ENCODE measurements around the gene COL15A1.

Gene COL15A1

DNA sequence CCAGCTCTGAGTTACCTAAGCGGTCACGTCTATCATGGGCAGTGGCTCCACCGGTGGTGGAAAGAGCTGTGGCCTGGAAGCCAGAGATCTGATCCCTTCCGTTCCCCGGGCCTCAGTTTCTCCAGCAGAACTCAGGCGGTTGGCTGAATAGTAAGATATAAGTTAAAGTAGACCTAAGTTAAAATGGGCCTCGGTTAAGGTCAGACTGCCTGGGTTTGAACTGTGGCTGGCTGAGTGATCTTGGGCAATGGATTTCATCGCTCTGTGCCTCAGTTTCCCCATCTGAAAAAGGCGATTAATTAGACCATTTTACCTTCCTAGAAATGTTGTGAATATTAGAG, 997 bp downstream of the COL15A1 start:
- DNase-seq (ENCODE audit: low read depth, low spot score): no peak

DNA sequence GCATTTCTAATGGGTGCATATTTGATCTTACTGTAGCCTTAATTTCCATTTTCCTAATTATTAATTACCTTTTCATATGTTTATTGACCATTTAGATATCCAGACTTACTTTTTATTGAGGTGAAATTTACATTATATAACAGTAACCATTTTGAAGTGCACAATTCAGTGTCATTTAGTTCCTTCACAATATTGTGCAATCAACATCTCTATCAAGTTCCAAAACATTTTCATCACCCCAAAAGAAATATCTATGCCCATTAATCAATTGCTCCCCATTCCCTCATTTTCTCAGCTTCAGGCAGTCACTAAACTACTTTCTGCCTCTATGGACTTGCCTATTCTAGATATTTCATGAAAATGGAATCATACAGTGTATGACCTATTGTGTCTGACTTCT, 5.9 kb downstream of the COL15A1 start:
- DNase-seq (ENCODE audit: low read depth, low spot score): no peak

DNA sequence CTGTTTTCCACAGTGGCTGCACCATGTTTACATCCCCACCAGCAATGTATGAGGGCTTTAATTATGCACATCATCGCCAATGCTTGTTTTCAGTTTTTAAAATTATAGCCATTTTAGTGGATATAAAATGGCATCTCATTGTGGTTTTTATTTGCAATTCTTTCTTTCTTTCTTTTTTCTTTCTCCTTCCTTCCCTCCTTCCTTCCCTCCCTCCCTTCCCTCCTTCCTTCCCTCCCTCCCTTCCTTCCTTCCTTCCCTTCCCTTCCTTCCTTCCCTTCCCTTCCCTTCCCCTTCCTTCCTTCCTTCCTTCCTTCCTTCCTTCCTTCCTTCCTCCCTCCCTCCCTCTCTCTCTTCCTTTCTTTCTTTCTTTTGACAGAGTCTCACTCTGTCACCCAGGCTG, 6.6 kb downstream of the COL15A1 start:
- DNase-seq (ENCODE audit: low read depth, low spot score): no peak

DNA sequence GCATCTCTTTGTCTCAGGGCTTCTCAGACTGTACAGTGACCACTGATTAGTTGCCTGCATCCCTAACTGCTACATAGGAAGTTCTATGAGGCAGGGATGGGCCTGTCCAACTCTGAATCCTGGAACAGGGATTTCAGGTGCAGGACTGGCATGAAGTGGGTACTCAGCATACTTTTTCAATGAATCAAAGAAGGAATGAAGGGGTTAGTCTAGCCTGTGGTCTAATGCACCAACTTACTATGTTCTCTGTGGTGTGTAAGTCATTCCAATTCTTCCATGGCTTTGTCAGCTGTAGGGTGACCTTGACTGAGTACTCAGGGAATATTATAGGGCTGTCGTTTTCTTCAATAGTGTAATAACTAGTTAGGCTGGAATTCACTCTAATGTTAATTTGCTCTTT, 8.3 kb downstream of the COL15A1 start:
- DNase-seq (ENCODE audit: low read depth, low spot score): no peak

DNA sequence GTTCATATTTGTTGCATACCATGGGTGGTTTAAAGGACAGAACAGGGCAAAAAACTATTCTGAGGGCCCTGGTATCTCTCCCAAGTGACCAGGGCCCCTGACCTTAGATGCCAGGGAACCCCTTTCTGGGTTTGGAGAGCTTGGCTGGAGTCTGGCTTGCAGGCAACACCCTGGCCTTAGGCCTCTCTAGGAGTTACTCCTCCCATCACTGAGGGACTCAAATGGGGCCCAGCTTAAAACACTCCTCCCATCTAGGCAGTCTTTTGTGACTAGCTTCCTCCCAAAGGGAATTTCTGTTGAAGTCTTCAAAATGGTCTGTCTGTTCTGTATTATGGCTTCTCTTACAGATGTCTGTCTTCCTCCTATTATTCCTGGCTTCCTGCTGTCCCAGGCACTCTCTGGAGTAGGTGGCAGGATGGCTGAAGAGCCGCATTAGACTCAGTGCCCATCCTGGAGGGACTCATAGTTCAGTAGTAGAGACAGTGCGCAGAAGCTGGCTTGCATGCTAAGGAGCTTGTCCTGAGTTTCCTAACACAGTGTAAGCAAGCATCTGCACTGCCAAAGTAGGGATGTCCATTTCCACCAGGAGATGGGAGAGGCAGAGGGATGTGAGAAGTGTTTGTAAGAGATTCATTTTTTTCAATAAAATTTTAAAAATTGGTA, 10.0 kb downstream of the COL15A1 start:
- no peak for DNase-seq (ENCODE audit: low read depth, low spot score)

DNA sequence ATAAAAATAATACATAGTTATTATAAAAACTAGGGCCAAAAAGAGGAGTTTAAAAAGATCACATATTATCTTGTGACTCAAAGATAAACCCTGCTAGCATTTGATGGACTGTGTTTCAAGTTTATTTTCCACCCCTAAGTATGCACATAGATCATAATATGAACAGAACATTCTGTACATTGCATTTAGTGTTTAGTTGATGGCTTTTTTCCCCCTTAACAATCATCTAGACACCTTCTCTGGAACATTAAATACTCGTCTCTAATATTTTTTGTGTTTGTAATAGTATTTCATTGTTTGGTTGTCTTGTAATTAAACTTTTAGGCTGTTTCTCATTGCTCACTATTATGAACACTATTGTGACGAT, 10.5 kb downstream of the COL15A1 start:
- DNase-seq (ENCODE audit: low read depth, low spot score): no peak

DNA sequence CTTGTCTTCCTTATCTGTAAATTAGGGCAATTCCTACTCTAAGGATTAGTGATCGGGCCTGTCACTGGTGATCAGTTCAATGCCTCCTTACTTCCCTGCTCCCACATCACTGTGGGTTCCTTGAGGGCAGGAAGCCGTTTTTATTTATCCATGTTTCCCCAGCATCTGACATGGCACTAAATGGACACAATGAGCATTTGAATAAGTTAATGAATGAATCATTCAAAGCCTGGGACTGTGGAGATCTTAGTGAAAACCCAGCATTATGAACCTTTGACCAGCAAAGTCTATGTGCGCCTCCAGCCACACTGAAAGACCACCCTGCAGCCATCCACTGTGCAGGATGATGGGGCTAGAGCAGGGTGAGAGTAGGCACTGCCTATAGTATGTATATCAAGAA, 11.6 kb downstream of the COL15A1 start:
- DNase-seq (ENCODE audit: low read depth, low spot score): no peak

DNA sequence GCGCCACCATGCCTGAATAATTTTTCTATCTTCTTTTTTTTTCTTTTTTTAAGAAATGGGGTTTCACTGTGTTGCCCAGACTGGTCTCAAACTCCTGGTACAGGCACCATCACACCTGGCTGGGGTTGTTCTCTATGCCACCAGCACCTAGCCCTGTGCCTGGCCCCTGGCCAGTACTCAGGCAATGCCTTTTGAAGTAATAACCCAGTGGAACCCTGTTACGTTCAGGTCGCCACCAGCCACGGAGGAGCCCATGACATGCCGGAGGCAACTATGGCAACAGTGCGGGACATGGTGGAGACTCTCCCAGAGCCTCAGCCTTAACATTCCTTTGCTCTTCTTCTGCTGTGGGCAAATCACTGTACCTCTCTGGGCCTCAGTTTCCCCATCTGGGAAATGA, 14.1 kb downstream of the COL15A1 start:
- DNase-seq (ENCODE audit: low read depth, low spot score): no peak

DNA sequence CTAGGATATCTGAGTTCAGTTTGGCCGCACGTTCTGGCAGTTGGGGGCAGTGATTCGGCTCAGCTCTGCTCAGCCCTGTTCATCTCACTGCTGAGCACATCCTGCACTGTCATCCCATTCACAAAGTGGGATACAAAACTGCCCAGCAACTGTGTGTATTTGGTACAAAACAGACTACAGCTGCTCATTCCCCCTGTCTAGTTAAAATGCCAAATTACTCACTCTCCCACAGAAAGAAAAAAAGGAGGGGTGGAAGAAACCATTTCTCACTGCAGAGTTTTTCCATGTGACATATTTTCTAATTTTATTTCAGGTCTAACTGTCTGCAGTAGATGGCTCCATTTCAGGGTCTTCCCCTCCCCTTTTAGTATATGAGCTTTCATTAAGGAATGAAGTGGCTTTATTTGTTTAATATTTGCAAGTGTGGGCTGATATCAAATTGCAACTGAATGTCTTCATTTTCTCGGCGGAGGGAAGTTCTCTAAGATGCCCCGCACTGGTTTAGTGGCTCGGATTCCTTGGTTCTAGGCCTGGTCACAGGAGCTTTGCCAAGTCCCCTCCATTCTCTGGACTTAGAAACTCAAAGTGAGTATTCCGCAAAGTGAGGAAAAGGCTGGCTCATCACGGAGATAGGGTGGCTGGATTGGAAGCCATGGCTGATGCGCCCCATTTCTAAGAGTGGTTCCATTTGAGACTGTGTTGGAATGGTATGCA, 14.7 kb downstream of the COL15A1 start:
- no peak for DNase-seq (ENCODE audit: low read depth, low spot score)

DNA sequence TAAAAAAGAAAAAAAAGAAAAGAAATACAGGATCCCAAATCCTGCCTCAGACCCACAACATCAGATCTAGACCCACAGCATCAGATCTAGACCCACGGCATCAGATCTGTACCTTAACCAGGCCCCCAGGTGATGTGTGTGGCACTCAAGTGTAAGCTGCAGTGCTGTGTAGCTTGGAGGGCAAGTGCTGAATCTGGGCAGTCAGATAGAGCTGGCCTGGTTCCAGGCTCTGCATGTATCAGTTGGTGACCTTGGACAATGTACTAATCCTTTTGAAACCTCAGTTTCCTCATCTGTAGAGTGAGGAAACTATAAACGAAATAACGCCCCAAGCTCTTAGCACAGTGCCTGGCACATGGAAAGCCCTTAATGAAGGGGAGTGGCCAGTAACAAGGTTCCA, 16.7 kb downstream of the COL15A1 start:
- DNase-seq (ENCODE audit: low read depth, low spot score): no peak

DNA sequence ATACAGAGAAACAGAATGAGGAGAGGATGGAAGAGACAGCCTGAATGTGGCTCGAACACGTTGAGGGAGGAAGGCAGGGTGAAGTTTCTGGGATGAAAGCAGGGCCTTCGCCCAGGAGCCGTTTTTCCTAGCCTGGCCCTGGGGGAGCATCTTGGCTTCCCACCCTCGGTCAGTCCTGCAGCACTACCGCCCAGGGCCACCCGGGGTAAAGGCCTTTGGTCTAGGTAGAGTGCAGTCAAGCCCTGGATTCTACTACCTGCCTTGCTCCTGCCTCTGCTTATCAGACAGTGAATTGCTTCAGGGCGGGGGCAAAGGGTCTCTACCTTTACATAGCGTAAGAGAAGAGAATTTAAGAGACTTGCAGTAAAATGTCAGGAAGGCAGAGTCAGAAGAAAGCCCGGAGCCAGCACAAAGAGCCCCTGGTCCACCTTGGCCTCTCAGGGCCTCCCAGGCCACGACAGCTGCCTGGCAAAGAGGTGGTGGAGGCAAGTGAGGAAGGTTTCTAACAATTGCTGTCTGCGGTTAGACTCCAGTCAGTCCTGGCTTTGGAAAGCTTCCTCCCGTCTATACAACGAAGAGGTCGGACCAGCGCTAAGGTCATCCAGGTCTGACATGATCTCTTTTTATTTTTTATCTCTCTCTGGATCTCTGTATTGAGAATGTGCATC, 17.9 kb downstream of the COL15A1 start:
- DNase-seq (ENCODE audit: low read depth, low spot score): no peak

DNA sequence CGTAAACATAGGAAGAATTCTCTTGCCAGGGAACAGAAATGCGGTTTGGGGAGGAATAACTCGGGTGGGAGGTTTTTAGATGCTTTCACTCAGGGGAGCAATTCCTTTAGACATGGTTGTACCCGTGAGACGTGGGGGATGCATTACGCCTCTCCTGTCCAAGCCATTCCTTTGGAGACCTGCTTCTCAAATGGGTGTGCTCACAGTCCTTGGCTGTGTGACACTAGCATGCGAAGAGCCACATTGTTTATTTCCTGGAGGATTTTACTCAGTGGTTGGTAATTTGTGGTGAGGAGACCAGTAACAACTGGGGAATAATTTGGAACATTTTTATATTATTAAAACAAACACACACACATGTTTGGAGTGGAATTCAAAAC, 18.5 kb downstream of the COL15A1 start:
- DNase-seq (ENCODE audit: low read depth, low spot score): no peak

DNA sequence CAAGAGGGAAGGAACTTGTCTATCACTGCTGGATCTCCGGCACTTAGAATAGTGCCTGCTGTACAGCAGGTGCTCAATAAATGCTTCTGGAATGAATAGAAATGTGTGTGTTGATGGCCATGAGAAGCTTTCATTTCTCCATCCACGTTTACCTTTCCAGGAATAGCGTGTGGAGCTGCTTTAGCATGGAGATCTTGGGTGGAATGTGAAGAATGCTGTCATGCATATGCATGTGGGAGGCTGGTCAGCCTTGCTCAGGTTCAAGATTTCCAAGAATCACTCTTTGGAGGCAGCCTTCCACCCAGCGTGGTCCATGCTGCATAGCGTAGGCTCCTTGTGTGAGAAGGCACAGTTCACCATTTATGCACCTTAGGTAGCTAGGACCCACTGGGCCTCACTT, 19.2 kb downstream of the COL15A1 start:
- no peak for DNase-seq (ENCODE audit: low read depth, low spot score)

DNA sequence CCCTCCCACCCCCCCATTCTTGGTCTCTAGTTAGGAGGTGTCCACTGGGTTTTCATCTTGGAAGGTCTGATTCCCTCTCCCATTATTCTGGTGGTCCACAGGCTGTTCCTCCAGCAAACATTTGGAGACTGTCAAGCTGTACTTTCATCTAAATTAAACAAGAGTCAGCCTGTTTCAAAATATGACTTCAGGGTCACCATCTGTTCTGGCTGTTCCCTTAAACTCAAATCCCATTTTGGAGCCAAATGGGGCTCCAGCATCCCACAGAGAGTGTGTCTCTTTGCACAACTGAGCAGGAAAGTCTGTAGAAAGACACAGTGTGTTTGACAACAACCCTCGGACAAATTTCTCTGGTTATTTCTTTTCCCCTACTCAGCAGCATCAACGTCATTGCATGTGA, 20.5 kb downstream of the COL15A1 start:
- no peak for DNase-seq (ENCODE audit: low read depth, low spot score)

DNA sequence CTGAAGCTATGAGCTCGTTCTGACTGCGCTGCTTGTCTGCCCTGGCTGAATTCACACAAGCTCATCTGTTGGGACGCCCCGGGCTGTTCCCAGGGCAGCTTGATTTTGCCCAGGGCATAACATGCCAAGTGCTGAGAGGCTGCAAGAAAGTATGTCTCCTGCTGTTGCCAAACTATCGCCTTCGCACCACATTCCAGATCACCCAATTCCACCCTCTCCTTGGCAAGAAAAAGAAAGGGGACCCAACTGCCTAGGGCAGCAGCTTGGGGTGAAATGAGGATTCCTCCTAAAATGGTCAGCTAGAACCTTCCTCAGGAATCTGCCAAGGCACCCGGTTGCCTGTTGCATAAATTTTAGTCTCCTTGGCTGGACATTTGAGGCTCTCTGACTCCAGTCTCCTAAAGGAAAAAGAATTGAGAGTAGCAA, 21.2 kb downstream of the COL15A1 start:
- no peak for DNase-seq (ENCODE audit: low read depth, low spot score)

DNA sequence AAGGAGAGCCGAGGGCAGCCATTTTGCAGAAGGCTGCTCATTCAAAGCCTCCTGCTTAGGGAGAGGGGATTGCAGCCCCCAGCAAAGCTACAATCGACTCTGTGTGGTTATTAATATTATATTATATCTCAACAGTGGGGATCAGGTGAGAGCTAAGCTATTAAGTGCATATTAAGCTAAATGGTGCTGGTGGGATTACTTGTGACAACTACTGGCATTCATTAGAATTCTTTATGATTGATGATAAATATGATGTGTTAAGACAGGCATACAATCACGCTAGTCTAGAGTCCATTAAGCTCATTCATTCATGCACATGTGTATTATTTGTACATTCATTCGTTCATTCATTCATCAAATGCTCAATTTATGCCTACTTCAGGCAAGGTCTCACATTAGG, 23.0 kb downstream of the COL15A1 start:
- no peak for DNase-seq (ENCODE audit: low read depth, low spot score)

DNA sequence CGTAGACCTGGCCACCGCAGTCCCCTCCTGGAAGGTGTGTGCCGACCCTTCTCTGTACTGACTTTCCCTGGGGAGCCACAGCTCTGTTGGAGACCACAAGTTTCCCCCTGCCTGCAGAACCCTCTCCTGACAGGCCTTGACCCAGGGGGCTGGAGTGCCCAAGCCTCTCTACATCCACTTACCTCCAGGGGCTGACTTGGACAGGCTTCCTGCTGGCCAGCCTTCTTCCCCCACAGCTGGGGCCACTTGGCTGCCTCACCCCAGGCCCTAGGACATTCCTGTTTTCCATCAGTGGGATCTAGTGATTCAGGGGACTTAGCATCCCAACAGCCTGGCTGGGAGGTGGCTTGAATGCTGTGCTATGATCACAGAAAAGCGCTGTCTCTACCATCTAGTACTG, 23.6 kb downstream of the COL15A1 start:
- DNase-seq (ENCODE audit: low read depth, low spot score): no peak

DNA sequence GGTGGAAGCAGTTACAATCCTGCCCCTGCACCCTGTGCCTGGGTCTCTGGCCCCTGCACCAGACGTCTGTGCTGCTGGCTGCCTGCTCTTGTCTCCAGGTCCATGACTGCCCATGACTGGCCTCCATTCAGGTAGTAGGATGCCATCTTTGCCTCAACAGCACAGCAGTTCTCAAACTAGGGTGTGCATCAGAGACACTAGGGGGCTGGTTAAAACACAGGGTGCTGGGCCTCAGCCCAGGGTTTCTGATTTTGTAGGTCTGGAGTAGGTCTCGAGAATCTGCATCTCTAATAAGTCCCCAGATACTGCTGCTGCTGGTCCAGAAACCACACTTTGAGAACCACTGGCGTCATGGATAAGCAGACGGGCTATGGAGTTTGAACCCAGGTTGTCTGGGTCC, 24.0 kb downstream of the COL15A1 start:
- DNase-seq (ENCODE audit: low read depth, low spot score): no peak

DNA sequence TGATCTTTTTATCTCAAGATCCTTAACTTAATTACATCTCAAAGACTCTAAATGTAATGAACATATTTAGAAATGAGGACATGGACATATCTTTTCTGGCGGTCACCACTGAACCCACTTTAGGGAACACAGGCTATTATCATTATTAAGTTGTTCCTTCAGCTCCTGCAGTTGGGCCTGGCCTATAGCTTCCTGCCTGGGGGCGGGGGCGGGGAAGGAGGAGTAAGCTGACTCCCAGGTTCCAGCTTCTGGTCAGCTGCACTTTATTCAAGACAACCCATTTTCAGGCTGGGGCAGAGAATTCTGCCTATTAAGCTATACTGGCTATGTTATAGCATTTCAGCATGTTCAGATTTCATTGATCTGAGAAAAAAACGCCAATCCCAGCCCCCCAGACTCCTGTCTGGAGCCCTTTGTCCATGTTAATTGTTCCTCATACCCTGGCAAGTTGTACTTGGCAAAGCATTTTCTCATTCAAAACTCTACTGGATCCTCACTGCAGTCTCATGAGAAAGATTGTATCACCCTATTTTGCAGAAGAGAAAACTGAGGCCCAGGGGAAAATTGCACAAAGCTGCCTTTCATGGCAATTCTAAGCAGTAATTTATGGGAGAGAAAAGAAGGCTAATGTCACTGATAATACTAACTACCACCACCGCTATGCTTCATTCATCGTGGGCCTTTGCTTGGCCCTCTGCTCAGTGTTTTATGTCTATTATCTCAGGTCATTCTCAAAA, 25.1 kb downstream of the COL15A1 start:
- no peak for DNase-seq (ENCODE audit: low read depth, low spot score)

DNA sequence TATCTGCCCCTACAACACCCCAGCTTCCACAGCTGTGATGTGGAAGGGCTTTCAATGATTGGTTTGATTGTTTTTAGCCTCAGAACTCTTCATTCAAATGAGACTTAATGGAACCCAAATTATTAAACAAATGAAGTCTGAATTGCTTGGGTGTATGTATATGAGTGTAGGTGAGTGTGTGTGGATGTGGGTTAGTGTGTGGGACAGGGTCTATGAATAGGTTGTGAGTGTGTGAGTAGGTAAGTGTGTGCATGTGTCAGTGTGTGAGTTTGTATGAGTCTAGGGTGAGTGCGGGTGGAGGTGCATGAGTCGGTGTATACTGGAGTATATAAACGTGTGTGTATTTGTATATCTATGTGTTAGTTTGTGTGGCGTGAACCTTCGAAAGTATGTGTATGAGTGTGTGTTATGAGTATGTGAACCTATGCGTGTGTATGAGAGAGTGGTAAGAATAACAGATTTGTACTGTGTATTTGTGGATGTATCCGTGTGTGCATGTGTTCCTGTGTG, 26.9 kb downstream of the COL15A1 start:
- no peak for DNase-seq (ENCODE audit: low read depth, low spot score)

DNA sequence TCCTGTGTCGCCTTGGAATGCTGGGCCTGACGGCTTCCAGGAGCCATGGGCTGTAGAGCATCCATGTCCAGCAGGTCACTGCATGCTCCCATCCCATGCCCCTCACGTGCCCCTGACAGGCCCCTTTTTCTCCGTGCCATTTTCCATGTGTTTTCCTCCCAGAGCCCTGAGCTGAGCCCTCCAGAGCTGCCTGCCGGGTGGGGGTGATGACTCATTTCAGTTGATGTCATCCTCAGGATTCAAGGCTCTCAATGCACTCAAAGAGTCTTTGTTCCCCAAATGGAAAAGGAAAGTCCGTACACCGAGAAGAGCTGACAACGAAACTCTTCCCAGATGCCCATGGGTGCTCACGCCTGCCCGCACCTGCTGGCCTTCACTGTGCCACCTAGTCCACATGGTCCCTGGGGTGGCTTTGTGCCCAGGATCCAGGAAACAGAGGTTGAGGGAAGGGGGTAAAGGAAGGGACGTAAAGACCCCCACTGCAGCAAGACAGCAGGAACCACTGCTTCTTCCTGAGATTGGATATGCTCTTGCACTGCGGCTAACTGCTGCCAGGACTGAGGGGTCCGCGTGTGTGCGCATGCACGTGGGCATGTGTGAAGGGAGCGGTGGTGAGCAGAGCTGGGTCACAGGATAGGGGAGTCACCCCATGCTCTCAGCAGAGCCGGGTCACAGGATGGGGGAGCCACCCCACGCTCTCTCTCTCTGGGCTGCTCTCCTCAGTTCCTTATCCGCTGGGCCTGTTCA, 27.6 kb downstream of the COL15A1 start:
- no peak for DNase-seq (ENCODE audit: low read depth, low spot score)

DNA sequence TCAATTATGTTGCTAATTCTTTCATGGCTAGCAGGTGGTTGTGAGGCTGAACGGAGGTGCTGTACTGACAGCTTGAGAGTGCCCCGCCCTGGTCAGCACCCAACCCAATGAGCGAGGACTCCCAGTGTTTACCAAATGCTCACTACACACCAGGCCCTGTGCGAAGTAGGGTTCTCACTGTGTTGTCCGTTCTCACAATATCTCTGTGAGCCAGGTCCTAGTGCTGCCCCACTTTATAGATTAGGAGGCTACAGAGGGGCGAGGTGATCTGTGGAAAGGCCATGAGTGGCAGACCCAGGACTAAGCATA, 28.2 kb downstream of the COL15A1 start:
- DNase-seq (ENCODE audit: low read depth, low spot score): no peak
